OCI-M1 (cell line): Measurements from ENCODE around the gene MYT1.
A peak's percentile ranks its signal among the peaks of the same experiment; 100 is the strongest.
"Not testable (repeated sequence)": the region's sequence is repeated elsewhere in the genome, so short reads cannot be mapped to it uniquely, and the experiment has no call there.

ENCODE experiments used
- DNase-seq: peaks from one replicate; lab custom pipeline; 2025; lab: John Stamatoyannopoulos, UW

The MYT1 gene

DNA sequence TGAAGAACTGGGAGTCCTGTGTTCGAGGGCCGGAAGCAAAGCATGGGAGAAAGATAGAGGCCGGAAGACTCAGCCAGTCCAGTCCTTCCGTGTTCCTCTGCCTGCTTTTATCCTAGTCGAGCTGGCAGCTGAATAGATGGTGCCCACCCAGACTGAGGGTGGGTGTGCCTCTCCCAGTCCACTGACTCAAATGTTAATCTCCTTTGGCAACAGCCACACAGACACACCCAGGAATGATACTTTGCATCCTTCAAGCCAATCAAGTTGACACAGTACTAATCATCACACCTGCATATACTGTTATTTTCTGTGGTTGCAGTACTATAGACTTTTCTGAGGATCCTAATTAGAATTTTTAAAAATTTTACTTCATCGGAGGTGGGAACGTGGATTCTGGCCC, 112.6 kb downstream of the MYT1 start:
- no peak for DNase-seq

GRCh38 chr20:64277571-64278316, 113.5 kb downstream of the MYT1 start:
- DNase-seq = no peak

GRCh38 chr20:64278317-64278681, 114.0 kb downstream of the MYT1 start:
- DNase-seq = no peak

DNA sequence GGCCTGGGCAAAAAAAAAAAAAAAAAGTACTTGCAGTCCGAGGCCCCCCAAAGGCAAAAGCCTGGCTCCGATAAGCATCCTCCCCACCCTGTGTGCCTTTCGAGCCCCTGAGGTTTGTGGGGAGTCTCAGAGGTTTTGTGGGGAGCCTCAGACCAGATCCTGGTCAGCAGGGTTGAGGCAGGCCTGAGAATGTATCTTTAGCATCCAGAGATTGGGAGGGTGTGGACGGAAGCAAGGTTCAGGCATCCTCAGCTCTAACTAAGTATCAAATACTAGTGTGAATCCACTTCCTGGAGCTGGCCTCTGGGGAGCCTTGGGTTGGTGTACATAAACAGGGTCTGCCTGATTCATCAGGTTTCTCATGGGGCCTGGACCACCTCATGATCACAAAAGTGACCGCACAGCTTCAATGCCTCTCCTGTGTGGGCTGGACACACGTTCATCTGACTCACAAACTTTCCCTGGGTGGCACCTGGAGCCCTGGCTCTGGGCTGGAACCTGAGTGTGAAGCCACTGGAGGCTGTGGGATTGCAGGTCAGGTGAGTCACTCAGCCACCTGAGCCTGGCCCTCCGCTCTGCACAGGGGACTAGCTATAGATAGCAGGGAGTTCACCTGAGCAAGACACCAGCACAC, 115.7 kb downstream of the MYT1 start:
- DNase-seq = no peak

GRCh38 chr20:64280460-64280843, 116.2 kb downstream of the MYT1 start:
- DNase-seq = no peak

DNA sequence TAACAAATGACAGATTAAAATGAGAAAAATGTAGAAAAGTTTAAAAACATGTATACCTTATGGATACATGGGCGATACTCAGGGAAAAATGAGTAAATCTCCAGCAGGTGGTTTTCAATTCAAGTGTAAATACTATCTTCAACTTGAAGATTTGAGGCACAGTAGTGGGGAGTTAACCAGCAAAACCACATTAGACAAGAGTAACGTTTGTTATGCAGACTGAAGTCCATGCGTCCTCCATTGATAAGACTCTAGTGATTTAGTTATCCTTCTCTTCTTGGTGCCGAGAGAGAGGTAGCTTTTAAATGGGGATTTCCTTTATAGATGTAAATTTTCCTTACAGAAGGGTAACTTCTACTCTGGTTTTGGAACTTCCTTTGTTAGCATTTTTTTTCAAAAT, 119.4 kb downstream of the MYT1 start:
- DNase-seq = peak; percentile 64

GRCh38 chr20:64285579-64286446, 121.6 kb downstream of the MYT1 start:
- DNase-seq = peak; percentile 94

GRCh38 chr20:64286447-64287263, 122.4 kb downstream of the MYT1 start:
- not testable (repeated sequence) for DNase-seq

DNA sequence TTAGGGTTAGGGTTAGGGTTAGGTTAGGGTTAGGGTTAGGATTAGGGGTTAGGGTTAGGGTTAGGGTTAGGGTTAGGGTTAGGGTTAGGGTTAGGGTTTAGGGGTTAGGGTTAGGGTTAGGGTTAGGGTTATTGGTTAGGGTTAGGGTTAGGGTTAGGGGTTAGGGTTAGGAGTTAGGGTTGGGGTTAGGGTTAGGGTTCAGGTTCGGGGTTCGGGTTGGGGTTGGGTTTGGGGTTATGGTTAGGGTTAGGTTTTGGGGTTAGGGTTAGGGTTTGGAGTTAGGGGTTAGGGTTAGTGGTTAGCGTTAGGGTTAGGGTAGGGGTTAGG, 123.0 kb downstream of the MYT1 start:
- not testable (repeated sequence) for DNase-seq
